ENCODE data around the gene MARCHF10.
"Not testable (repeated sequence)": the region's sequence is repeated elsewhere in the genome, so short reads cannot be mapped to it uniquely, and the experiment has no call there.

Gene MARCHF10

GRCh38 chr17:62717589-62717855 lies 90.6 kb downstream of the MARCHF10 start:
- no peak for DNase-seq (ENCODE audit: low spot score)

- no peak for DNase-seq (ENCODE audit: low spot score)
Observed at GRCh38 chr17:62716834-62717588, 91.1 kb downstream of the MARCHF10 start.

GRCh38 chr17:62715882-62716390 lies 92.2 kb downstream of the MARCHF10 start:
- DNase-seq (ENCODE audit: low spot score), result no peak

- DNase-seq (ENCODE audit: low spot score), result no peak
Observed at GRCh38 chr17:62714016-62714777, 93.9 kb downstream of the MARCHF10 start.

GRCh38 chr17:62713086-62713881 lies 94.8 kb downstream of the MARCHF10 start:
- DNase-seq (ENCODE audit: low spot score), result no peak

GRCh38 chr17:62712171-62712581 lies 95.9 kb downstream of the MARCHF10 start:
- DNase-seq (ENCODE audit: low spot score), result peak; percentile 23

- peak; percentile 12 for DNase-seq (ENCODE audit: low spot score)
Observed at GRCh38 chr17:62708587-62708986, 99.5 kb downstream of the MARCHF10 start.

- no peak for DNase-seq (ENCODE audit: low spot score)
Observed at GRCh38 chr17:62707425-62707739, 100.7 kb downstream of the MARCHF10 start.

GRCh38 chr17:62706598-62707424 lies 101.3 kb downstream of the MARCHF10 start:
- DNase-seq (ENCODE audit: low spot score), result no peak

- no peak for DNase-seq (ENCODE audit: low spot score)
Observed at GRCh38 chr17:62705778-62706597, 102.1 kb downstream of the MARCHF10 start.

GRCh38 chr17:62705156-62705777 lies 102.8 kb downstream of the MARCHF10 start:
- DNase-seq (ENCODE audit: low spot score), result no peak

- DNase-seq (ENCODE audit: low spot score), result peak; percentile 7
Observed at GRCh38 chr17:62704381-62704971, 103.6 kb downstream of the MARCHF10 start.

- DNase-seq (ENCODE audit: low spot score), result peak; percentile 67
Observed at GRCh38 chr17:62703776-62704380, 104.2 kb downstream of the MARCHF10 start.

GRCh38 chr17:62703261-62703775 lies 104.8 kb downstream of the MARCHF10 start:
- peak; percentile 75 for DNase-seq (ENCODE audit: low spot score)

GRCh38 chr17:62702746-62703260 lies 105.3 kb downstream of the MARCHF10 start:
- no peak for DNase-seq (ENCODE audit: low spot score)

- no peak for DNase-seq (ENCODE audit: low spot score)
Observed at GRCh38 chr17:62701706-62702085, 106.4 kb downstream of the MARCHF10 start.

- no peak for DNase-seq (ENCODE audit: low spot score)
Observed at GRCh38 chr17:62700964-62701705, 107.0 kb downstream of the MARCHF10 start.

- DNase-seq (ENCODE audit: low spot score), result not testable (repeated sequence)
Observed at GRCh38 chr17:62698459-62698858, 109.7 kb downstream of the MARCHF10 start.

Measured in RKO (cell line).